ENCODE results near the gene CTTNBP2NL.
"Not testable (repeated sequence)": the region's sequence is repeated elsewhere in the genome, so short reads cannot be mapped to it uniquely, and the experiment has no call there.

The CTTNBP2NL gene

DNA sequence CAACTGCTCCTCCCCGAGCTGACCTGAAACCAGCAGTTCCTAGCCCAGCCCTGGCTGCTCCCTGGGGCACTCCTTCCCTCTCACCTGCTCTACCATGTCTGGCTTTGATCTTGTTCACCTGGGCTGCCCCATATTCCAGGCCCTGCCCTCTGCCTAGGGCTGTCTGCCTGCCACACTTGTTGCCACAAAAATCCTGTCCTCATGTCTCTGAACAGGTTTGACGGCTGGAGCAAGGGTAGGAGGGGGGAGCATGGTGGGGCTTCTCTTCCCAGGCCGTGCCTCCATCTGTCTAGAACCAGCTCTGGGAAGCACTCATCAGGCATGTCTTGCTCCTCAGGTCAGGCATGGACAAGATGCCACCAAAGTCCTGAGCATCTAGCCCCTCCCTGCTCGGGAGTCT, 68.5 kb downstream of the CTTNBP2NL start:
- DNase-seq (ENCODE audit: low spot score): no peak

GRCh38 chr1:112465122-112465521, 69.1 kb downstream of the CTTNBP2NL start:
- DNase-seq (ENCODE audit: low spot score): no peak

DNA sequence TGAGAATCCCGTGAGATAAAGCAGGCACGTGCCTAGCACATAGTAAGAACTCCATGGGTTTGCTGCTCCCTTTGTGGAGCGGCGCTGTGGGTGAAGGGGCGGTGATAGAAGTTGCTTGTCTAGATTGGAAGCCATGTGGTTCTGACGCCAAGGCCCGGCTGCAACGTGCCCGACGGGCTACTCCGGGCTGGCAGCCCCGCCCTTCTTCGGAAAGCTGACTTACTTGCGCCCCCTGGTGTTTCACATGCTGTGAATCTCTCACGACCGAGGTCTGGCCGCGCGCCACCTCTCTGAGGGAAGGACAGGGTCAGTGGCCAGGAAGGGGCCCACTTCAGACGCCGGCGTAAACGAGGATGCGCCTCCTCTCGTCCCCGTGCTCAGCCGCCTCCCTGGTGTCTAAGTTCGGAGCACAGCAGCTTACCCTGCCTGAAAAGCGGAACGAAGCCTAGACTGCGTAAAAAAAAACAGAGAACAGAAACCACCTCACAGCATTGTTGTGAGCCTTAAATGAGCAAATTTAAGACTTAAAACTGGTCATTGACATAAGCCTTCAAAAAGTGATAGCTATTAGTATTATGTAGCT, 70.2 kb downstream of the CTTNBP2NL start:
- DNase-seq (ENCODE audit: low spot score): peak; percentile 87

DNA sequence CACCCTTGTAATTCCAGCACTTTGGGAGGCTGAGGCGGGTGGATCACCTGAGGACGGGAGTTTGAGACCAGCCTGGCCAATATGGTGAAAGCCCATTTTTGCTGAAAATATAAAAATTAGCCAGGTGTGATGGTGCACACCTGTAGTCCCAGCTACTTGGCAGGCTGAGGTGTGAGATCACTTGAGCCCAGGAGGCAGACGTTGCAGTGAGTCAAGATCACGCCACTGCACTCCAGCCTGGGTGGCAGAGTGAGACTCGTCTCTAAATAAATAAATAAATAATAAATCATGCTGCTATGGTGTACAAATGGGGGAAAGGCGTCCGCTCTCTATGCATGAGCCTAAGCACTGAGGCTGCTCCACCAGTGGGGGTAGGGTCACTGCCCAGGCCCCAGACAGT, 74.3 kb downstream of the CTTNBP2NL start:
- DNase-seq (ENCODE audit: low spot score): not testable (repeated sequence)

GRCh38 chr1:112470966-112471365, 75.0 kb downstream of the CTTNBP2NL start:
- DNase-seq (ENCODE audit: low spot score): no peak

DNA sequence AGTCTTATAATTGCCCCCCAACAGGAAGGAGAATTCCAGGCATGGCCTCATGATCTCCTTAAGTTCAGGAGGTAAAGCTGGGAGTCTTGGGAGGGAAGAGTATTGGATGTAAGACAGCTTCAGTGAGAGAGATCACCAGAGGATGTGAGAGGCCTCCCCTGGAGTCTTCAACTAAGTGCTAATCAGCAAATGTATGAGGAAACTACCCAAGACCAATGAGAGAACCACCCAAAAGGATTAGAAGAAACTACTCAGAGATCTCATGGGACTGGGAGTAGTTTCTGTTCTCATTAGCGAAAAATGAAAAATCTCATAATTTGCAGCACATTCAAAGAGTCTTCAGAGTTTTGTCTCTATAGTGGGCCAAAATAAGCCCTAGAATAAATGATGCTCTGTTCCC, 76.1 kb downstream of the CTTNBP2NL start:
- DNase-seq (ENCODE audit: low spot score): no peak

- DNase-seq (ENCODE audit: low spot score): no peak
Observed at GRCh38 chr1:112477550-112477949, 81.5 kb downstream of the CTTNBP2NL start.

GRCh38 chr1:112478314-112478713, 82.3 kb downstream of the CTTNBP2NL start:
- no peak for DNase-seq (ENCODE audit: low spot score)

DNA sequence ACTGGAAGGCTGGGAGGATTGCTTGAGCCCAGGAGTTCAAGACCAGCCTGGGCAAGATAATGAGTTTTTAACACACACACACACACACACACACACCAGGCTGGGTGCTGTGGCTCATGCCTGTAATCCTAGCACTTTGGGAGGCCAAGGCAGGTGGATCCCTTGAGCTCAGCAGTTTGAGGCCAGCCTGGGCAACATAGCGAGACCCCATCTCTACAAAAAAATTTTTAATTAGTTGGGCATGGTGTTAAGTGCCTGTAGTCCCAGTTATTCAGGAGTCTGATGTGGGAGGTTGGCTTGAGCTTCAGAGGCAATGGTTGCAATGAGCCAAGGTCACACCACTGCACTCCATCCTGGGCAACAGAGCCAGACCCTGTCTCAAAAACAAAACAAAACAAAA, 90.0 kb downstream of the CTTNBP2NL start:
- not testable (repeated sequence) for DNase-seq (ENCODE audit: low spot score)

- not testable (repeated sequence) for DNase-seq (ENCODE audit: low spot score)
Observed at GRCh38 chr1:112487686-112488085, 91.7 kb downstream of the CTTNBP2NL start.

DNA sequence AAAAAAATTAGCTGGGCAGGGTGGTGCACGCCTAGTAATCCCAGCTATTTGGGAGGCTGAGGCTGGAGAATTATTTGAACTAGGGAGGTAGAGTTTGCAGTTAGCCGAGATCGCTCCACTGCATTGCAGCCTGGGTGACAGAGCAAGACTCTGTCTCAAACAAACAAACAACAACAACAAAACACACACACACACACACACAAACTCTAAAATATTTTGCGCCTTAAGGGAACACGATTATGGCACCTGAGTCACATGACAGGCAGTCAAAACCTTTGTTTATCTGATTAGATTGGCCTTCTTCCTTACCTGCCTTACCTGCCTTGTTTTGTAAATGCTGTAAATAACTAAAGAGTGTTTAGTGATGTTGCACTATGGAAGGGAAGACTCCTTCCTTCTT, 92.1 kb downstream of the CTTNBP2NL start:
- no peak for DNase-seq (ENCODE audit: low spot score)

- DNase-seq (ENCODE audit: low spot score): no peak
Observed at GRCh38 chr1:112492076-112492475, 96.1 kb downstream of the CTTNBP2NL start.

- DNase-seq (ENCODE audit: low spot score): no peak
Observed at GRCh38 chr1:112493351-112493750, 97.3 kb downstream of the CTTNBP2NL start.

- no peak for DNase-seq (ENCODE audit: low spot score)
Observed at GRCh38 chr1:112496290-112496689, 100.3 kb downstream of the CTTNBP2NL start.

- DNase-seq (ENCODE audit: low spot score): peak; percentile 47
Observed at GRCh38 chr1:112501810-112502641, 106.0 kb downstream of the CTTNBP2NL start.

DNA sequence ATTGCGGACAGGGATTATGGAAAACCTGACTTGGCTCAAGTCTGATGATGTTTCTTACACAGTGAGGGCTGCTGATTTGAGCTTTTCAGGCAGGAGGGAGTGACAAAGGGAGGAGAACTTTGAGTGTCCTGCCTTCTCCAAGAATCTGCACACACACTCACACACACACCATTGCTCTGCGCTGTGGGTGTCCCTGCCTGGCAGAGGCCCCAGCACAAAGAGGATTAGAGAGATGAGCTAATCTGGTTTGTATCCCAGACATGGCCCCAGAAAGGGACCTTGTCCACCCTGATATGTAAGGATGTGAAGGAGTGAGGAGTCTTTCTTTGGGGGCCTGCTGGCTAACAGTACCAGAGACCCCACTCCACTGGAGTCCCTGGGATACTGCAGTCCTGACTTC, 106.8 kb downstream of the CTTNBP2NL start:
- DNase-seq (ENCODE audit: low spot score): no peak

DNA sequence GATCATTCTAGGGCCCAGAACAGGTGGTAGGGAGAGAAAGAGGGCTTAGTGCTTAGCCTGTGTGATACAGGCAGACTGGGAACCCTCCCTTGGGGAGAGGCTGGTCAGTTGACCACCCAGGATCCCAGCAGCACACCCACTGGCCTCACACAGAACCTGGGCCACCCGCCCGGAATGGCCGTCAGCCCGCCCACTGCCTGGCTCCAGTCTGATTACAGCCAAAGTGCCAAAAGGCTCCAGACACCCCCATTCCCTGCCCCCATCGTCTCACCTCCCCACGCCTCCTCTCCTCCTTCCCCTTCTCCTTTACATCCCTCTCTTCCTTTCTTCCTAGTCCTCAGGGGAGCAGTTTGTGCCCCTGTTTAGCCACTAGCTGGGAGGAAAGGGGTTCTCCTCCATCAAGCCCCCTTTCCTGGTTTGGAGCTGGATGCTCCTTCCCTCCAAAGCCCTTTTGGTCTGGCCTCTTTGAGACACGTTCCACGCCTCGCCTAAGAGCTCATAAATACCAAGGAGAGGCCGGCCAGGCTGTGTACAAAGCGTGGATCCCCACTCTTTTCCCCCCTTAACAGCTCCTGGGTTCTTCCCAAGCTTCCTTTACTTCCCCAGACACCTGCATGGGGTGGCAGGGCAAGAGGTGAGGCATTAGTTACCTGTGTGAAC, 108.1 kb downstream of the CTTNBP2NL start:
- no peak for DNase-seq (ENCODE audit: low spot score)

DNA sequence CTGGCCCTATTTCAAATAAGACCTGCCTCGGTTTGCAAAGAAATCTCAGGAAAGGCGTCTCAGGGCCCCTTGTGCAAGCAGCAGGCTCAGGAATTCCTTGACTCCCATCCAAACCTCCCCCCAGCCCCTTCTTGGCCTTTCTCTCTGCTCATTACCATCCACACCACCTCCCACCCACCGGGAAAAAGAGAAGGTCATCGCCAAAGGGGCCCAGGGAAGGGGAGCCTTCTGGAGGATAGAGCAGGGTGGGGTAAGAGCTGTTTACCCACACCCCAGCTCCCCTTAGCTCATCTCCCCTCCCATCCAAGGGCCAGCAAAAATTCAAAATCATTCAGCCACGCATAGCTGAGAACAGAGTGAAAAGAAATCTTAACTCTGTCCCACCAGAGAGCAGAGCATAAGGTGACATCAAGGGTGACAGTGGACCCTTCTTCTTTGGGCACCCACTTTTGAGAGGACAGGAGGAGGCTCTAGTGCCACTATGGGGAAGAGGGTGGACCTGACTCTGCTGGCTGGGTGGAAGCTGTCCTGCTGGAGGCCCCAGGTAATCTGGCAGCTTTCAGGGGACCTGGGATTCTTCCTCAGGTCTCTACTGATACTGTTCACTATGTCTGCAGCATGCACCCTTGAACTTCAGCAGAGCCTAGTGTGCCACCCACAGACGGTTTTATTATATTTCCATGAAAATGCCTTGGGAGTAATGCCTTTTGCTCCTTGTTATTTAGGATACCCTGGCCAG, 108.8 kb downstream of the CTTNBP2NL start:
- DNase-seq (ENCODE audit: low spot score): no peak

- no peak for DNase-seq (ENCODE audit: low spot score)
Observed at GRCh38 chr1:112505400-112505785, 109.4 kb downstream of the CTTNBP2NL start.

- no peak for DNase-seq (ENCODE audit: low spot score)
Observed at GRCh38 chr1:112505878-112506277, 109.9 kb downstream of the CTTNBP2NL start.

DNA sequence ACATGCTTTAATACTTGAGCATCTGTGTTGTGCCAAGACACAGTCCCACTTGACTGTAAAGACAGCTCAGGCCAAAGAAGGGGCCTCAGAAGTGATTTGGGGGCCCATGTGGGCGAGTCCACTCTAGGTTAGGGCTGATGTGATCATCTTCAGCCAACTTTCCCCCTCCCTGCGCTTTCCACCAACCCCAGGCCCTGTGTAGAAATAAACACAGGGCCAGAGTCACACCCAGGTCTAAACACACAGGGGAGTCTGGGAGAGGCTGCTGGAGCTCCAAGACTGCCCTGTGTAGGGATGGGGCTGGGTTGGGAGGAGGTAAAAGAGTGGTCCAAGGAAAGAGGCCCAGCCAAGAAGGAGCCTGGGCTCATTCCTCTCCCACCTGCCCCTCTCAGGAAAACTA, 110.3 kb downstream of the CTTNBP2NL start:
- no peak for DNase-seq (ENCODE audit: low spot score)

DNA sequence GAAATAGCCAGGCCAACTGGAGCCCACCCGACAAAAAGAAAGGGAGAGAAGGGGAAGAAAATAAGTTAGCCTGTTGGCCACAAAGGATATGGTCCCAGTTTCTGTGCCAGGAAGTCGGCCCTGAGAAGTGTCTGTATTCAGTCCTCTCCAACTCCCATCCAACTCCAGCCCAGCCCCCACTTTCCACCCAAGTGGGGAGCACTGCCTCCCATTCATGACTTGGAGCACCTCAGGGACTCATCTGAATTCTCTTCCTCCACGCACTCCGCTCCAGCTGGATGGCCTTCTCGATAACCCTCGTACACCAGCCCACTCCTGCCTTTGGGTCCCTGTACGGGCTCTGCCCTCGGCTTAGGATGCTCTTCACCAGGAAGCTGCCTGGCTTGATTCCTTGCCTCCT, 110.7 kb downstream of the CTTNBP2NL start:
- no peak for DNase-seq (ENCODE audit: low spot score)

- no peak for DNase-seq (ENCODE audit: low spot score)
Observed at GRCh38 chr1:112507336-112507735, 111.3 kb downstream of the CTTNBP2NL start.
